NCI-H2029 (cell line): ENCODE measurements around the gene FXYD4.

Experiments used
- DNase-seq: peaks from one replicate; lab custom pipeline; 2025; lab: John Stamatoyannopoulos, UW

The FXYD4 gene

DNA sequence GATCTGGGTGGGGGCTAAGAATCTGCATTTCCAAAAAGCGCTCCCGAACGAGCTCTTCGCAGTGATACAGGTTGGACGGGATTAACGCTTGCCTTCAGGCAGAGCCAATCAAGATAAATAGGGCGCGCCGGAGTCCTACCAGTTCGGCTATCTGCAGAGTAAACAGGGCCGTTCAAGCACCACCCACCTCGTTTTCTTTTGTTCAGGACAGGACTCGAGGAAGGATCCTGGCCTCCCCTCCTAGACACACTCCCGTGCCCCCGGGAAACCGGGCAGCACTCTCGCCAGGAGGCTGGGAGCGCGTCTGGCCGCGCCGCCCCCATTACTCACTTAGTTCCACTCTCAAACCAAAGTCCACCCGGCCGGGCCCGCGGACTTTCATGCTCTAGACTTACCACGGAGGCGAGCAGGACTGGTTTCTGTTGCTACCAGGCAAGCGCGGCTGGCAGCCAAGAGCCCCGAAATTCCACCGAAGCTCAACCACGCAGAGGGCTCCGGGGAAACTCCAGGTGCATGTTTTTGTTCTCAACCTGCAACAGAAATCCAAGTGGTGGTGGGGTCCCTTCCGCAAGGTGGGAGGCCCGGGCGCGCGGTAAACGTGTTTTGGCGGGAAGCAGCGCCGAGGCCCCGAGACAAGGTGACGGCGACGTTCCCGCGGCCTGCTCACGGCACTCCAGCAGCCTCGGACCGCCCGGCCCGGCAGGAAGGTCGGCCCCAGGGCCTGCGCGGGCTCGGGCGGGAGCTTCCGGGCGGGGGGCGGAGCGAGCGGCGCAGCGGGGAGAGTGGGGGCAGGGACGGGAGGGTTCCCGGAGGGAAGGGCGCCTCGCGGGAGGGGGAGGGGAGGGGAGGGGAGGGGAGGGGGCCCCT is 24.9 kb downstream of the FXYD4 start:
- DNase-seq: peak; percentile 44

DNA sequence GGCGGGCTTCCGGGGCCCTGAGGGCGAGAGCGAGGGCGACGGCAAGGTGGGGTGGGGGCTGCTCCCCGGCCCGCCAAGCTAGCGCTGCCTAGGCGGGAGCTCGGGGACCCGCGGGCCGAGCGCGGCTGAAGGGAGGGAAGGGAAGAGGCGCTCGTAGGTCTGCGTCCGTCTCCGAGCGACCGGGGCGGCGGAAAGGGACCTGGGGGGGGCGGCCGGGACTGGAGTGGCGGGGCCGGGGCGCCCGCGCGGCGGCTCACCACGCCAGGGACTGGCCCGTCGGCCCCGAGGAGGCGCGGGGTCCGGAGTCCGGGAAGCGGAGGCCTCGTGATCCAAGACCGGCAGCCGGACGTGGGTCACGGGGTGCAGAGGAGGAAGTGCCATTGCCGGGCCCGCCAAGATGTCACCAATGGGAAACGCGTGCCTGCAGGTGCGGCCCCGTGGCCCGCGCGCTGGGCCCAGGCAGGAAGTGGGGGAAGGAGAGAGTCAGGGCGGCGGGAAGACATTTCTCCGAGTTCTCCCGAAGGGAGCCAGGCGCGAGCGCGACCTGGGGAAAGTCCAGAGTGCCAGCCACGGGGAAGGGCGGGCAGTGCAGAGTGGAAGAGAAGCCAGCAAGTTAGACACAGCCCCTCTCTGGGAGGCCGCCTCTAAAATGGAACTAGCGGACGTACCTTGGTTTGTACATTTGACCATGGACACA is 25.6 kb downstream of the FXYD4 start:
- DNase-seq: peak; percentile 71

DNA sequence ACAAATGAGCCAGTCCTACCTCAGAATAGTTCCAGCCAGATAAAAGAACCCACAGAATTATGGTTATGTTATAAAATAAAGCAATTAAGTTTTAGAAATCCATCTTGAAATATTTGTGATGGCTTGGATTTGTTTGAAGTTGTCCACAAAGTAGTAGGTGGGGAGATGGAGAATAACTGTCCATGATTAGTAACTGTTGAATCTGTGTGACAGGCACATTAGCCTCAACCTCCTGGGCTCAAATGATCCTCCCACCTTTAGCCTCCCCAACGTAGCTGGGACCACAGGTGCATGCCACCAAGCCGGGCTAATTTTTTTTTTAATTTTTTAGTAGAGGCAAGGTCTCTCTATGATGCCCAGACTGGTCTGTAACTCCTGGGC is 27.5 kb downstream of the FXYD4 start:
- no peak for DNase-seq

GRCh38 chr10:43399320-43400310 is 28.2 kb downstream of the FXYD4 start:
- no peak for DNase-seq

DNA sequence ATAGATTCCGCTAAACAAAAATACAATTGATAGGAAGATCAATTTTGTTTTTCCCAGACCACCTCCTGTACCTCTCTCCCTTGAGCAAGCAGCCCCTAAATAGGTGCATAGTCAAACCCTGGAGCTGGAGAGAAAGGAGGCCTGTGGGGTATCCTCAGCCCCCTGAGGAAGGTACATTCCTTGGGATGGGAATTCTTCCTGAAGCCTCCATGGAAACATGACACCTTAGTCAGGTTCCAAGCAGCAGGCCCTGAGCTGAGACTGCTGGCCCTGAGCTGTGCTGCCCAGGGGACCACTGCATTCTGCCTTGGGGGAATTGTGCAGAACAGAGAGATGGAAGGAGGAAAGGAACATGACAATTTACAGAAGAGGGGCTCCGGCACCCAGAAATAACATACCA is 30.2 kb downstream of the FXYD4 start:
- no peak for DNase-seq

GRCh38 chr10:43402176-43402575 is 30.7 kb downstream of the FXYD4 start:
- DNase-seq: no peak

DNA sequence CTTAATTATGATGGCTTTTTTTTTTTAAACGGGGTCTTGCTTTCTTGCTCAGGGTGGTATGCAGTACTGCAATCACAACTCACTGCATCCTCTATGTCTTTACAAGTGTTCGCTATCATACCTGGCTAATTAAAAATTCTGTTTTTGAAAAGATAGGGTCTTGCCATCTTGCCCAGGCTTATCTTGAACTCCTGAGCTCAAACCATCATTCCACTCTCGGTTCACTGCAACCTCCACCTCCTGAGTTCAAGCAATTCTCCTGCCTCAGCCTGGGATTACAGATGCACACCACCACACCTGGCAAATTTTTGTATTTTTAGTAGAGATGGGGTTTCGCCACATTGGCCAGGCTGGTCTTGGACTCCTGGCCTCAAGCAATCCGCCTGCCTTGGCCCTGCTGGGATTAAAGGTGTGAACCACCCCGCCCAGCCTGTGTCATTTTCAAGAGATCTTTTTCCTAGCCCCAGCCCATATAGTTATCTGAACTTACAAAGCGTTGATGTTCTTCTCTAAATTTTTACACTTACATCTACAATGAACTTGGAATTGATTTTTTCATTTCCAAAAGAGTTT is 31.5 kb downstream of the FXYD4 start:
- no peak for DNase-seq

GRCh38 chr10:43403911-43404703 is 32.7 kb downstream of the FXYD4 start:
- no peak for DNase-seq

DNA sequence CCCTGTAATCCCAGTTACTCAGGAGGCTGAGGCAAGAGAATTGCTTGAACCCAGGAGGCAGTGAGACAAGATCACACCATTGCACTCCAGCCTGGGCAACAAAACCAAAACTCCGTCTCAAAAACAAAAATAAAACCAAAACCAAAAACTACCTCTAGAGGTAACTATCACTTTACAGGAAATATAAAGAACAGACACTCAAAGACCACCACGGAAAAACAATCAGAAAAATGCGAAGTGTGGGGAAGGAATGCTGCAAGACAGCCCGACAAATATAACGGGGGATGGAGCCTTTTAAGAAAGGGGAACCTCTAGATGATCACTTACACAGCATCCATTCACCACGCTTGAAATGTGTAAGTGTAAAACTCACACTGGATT is 33.3 kb downstream of the FXYD4 start:
- no peak for DNase-seq

- no peak for DNase-seq
Observed at GRCh38 chr10:43407148-43407575, 35.7 kb downstream of the FXYD4 start.

DNA sequence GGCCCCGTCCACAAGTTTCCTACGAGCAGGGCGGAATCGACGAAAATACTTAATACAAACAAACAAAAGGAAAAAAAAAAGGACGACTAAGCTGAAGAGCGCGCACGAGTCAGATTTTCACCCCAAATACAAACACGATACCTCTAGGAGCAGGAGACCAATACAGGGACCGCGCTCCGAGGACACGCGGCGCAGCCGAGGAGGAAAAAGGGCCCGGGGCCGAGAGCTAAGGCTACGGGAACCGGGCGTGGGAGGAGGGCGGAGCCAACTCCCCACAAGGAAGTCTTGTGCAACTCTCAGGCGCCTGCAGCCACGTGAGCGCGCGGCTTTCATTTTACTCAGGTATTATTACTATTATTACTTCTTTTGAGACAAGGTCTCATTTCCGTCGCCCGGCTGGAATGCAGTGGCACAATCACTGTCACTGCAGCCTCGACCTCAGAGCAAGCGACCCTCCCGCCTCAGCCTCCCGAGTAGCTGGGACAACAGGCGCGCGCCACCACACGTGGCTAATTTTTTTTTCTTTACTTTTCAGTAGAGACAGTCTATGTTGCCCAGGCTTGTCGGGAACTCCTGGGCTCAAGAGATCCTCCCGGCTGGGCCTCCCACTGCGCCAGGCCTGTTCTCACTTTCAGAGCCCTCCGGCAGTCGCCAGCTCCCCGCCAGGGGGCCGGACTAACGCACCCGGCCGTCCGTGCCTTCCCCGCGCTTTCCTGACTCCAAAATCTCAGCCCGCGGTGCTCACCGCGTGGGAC is 36.3 kb downstream of the FXYD4 start:
- DNase-seq: peak; percentile 70

- DNase-seq: no peak
Observed at GRCh38 chr10:43408331-43408709, 36.9 kb downstream of the FXYD4 start.

DNA sequence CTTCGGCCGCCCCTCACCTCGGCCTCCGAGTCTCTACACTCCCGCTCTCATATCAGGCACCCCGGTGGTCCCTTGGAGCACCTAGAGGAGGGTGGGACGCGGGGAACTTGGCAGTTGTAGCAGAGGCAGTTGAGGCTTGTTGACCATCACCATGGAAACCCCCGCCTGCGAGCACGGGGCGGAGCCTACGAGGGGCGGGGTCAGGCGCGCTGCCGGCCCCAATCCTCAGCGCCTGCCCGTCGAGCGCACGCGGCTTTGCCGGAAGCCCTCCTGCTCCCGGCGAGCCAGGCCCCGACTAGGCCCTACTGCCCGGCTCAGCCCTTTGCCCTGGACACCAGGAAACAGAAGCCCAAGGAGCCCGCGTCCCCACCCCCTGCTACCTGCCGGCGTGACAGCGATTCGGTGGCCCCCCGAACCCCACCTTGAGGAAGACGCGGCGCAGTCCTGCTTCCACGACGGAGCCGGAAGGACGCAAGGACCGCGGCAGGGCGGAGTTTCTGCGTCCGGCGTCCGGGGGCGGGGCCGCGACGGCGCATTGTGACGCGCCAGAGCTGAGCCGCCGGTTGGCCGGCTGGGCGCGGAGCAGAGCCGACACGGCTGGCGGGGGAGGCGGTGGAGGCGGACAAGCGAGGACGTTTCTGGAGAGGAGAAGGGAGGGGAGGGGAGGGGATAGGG is 37.4 kb downstream of the FXYD4 start, which contains the start of gene HNRNPF:
Gene HNRNPF, minus strand, starts transcription at position 477 of the 675 bp plus-strand sequence. CDS start 21,302 bp downstream, outside the sequence.
- DNase-seq: peak; percentile 81

GRCh38 chr10:43409385-43410109 is 38.1 kb downstream of the FXYD4 start:
- peak; percentile 8 for DNase-seq

DNA sequence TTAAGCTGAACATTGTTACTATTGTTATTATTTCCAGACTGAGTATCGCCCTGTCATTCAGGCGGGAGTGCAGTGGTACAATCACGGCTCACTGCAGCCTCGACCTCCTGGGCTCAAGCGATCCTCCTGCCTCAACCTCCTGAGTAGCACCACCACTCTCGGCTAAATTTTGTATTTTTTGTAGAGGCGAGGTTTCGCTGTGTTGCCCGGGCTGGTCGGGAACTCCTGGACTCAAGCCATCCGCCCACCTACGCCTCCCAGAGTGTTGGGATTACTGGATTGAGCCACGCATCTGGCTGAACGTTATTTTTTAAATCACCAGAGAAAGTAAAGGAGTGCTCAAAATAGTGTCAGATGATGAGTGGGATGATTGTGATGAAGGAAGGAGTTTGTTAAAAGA is 38.9 kb downstream of the FXYD4 start:
- no peak for DNase-seq

DNA sequence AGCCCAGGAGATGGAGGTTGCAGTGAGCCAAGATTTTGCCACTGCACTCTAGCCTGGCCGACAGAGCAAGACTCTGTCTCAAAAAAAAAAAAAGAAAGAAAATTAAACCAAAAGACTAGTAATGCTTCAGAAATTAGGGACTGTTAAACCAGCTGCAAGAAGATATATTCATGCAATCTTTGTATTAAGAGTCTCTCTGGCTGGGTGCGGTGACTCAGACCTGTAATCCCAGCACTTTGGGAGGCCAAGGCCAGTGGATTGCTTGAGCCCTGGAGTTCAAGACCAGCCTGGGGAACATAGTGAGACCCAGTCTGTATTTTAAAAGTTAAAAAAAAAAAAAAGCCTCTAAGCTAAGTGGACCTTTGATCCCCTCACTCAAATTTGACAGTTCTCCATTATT is 40.1 kb downstream of the FXYD4 start:
- DNase-seq: no peak

DNA sequence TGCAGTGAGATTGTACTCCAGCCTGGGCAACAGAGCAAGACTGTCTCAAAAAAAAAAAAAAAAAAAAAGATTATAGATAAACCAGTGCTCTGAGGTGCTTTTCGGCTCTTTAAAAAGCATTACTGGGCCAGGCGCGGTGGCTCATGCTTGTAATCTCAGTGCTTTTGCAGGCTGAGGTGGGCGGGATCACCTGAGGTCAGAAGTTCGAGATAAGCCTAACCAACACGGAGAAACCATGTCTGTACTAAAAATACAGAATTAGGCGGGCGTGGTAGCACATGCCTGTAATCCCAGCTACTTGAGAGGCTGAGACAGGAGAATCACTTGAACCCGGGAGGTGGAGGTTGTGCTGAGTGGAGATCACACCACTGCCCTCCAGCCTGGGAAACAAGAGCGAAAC is 44.1 kb downstream of the FXYD4 start:
- DNase-seq: no peak

DNA sequence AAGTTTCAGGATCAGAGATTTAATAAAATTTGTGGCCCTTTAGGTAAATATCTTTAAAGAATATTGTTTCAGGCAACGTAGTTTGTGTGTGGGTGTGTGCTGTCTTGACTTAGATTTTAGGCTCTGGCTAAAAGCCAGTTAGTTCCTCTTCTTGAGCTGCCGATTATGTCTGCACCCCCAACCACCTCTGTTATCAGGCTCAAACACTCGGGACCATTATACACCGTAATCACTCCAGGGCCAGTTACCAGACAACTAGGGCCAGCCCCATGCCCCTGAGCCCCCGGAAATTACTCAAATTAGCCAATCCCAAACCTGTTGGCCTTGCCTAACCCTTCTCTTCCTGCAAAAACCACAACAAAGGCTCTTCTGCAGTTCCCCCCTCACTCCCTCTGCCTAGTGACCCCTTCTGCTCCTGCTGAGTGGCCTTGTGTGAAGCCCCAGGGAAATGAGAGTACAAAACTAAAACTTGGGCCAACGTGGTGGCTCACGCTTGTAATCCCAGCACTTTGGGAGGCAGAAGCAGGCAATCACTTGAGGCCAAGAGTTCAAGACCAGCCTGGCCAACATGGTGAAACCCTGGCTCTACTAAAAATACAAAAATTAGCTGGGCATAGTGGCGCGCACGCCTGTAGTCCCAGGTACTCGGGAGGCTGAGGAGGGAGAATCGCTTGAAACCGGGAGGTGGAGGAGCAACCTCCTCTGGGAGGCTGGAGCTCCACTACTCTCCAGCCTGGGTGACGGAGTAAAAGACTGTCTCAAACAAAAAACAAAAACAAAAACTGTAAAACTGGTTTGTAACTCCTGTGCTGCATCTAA is 46.7 kb downstream of the FXYD4 start:
- no peak for DNase-seq
